GM12892 (cell line): Measurements from ENCODE around the gene ZBTB16.

ENCODE experiments used
- POLR2A ChIP-seq: IDR thresholded peaks from 2 replicates; pipeline ENCODE4 v1.6.1; 2011; ENCODE audit warnings: low read depth, low read length, control low read depth
- POLR2AphosphoS5 ChIP-seq: IDR thresholded peaks from 2 replicates; pipeline ENCODE4 v1.6.1; 2011; ENCODE audit warnings: low read depth, low read length, control low read depth
- TAF1 ChIP-seq: IDR thresholded peaks from 2 replicates; pipeline ENCODE4 v1.6.1; 2011; ENCODE audit warnings: low read depth, mild to moderate bottlenecking, control low read depth, low read length, borderline replicate concordance

DNA sequence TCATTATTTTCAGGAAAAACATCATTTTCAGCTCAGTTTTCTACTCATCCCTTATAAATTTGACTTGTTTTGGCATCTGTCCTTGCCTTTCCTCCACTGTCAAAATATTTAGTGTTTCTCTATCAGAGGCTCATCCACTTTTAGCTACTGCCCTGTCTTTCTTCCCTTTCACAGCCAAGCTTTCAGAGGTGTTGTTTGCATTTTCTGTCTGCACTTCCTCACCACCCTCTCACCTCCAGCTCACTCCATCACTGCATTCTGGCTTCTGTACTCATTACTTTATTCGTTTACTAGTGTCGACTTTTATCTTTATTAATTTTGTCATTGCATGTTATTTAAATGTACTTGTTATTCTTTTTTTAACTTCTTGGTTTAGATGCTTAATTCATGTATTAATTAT, 210.0 kb downstream of the ZBTB16 start:
- TF ChIP-seq POLR2A (no peak), POLR2AphosphoS5 (no peak), TAF1 (no peak)
